ENCODE results near the gene PRXL2C.
A peak's percentile ranks its signal among the peaks of the same experiment; 100 is the strongest.
"Not testable (repeated sequence)": the region's sequence is repeated elsewhere in the genome, so short reads cannot be mapped to it uniquely, and the experiment has no call there.

PRXL2C gene

GRCh38 chr9:96655198-96655851, at the start of gene PRXL2C:
PRXL2C (minus strand) TSS chr9:96655317; CDS start chr9:96655281, 36 bp downstream.
- peak; percentile 87 for DNase-seq

GRCh38 chr9:96700721-96701375, 45.7 kb upstream of the PRXL2C start:
- DNase-seq = not testable (repeated sequence)

- peak; percentile 80 for DNase-seq
These were observed 36.2 kb upstream of the PRXL2C start for GRCh38 chr9:96691326-96691725.

- no peak for DNase-seq
These were observed 33.8 kb upstream of the PRXL2C start for GRCh38 chr9:96688745-96689464.

GRCh38 chr9:96688187-96688586, 33.1 kb upstream of the PRXL2C start:
- DNase-seq = no peak

- DNase-seq = peak; percentile 83
These were observed 31.7 kb upstream of the PRXL2C start for GRCh38 chr9:96686638-96687335.

GRCh38 chr9:96680812-96681499, 25.8 kb upstream of the PRXL2C start:
- no peak for DNase-seq

GRCh38 chr9:96674906-96675538, 19.9 kb upstream of the PRXL2C start:
- DNase-seq = no peak

- not testable (repeated sequence) for DNase-seq
These were observed 18.7 kb upstream of the PRXL2C start for GRCh38 chr9:96673786-96674185.

- DNase-seq = no peak
These were observed 13.9 kb upstream of the PRXL2C start for GRCh38 chr9:96668868-96669534.

- no peak for DNase-seq
These were observed 12.2 kb upstream of the PRXL2C start for GRCh38 chr9:96667363-96667728.

- not testable (repeated sequence) for DNase-seq
These were observed 11.7 kb upstream of the PRXL2C start for GRCh38 chr9:96666653-96667362.

GRCh38 chr9:96665789-96666188, 10.7 kb upstream of the PRXL2C start:
- DNase-seq = no peak

- no peak for DNase-seq
These were observed 8.5 kb upstream of the PRXL2C start for GRCh38 chr9:96663506-96664120.

GRCh38 chr9:96661711-96662110, 6.6 kb upstream of the PRXL2C start:
- DNase-seq = peak; percentile 70

GRCh38 chr9:96660692-96661248, 5.7 kb upstream of the PRXL2C start:
- peak; percentile 63 for DNase-seq

- DNase-seq = peak; percentile 81
These were observed 493 bp downstream of the PRXL2C start for GRCh38 chr9:96654450-96655197.

GRCh38 chr9:96651626-96652025, 3.5 kb downstream of the PRXL2C start:
- DNase-seq = no peak

- DNase-seq = no peak
These were observed 5.3 kb downstream of the PRXL2C start for GRCh38 chr9:96649620-96650324.

Measured in islet precursor cell (in vitro differentiated cells).